Hepatocyte (in vitro differentiated cells): Measurements from ENCODE around the gene SLC6A11.

Experiments used
- EZH2 ChIP-seq: fragments of 200-600 bp; sonication (generic); IDR thresholded peaks from 2 replicates; pipeline ENCODE4 v1.6.1; 2016; ENCODE audit warnings: antibody characterized with exemption, mild to moderate bottlenecking, borderline replicate concordance
- EZH2phosphoT487 ChIP-seq: fragments of 200-600 bp; sonication (generic); IDR thresholded peaks from one replicate; pipeline ENCODE4 v1.6.1; 2018; ENCODE audit warnings: antibody characterized with exemption, mild to moderate bottlenecking, low read depth, moderate library complexity; ENCODE audit not compliant: unreplicated experiment, severe bottlenecking
- TF ChIP-seq, protein P1 (sequence below): fragments of 200-600 bp; sonication (generic); IDR thresholded peaks from 2 replicates; pipeline ENCODE4 v1.5.1; 2016; ENCODE audit warnings: antibody characterized with exemption, mild to moderate bottlenecking; ENCODE audit not compliant: poor library complexity

DNA sequence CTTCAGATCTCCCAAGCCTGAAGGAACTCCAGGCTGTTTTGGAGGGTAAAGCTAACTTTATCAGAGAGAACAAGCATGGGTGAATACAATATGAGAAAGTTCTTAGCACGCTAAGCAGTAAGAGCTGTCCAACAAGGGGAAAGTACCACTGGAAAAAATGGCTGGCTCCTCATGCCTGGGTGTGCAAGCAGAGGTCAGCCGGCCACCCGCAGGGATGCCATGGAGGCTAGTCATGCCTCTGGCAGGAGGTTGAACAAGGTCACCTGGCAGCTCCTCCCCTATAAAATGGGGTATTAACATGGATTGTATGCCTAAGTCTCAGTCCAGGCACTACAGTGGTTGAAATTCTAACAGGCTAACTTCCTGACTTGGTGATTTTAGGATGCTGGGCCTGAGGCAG lies 101.1 kb downstream of the SLC6A11 start:
- TF ChIP-seq, protein P1, sequence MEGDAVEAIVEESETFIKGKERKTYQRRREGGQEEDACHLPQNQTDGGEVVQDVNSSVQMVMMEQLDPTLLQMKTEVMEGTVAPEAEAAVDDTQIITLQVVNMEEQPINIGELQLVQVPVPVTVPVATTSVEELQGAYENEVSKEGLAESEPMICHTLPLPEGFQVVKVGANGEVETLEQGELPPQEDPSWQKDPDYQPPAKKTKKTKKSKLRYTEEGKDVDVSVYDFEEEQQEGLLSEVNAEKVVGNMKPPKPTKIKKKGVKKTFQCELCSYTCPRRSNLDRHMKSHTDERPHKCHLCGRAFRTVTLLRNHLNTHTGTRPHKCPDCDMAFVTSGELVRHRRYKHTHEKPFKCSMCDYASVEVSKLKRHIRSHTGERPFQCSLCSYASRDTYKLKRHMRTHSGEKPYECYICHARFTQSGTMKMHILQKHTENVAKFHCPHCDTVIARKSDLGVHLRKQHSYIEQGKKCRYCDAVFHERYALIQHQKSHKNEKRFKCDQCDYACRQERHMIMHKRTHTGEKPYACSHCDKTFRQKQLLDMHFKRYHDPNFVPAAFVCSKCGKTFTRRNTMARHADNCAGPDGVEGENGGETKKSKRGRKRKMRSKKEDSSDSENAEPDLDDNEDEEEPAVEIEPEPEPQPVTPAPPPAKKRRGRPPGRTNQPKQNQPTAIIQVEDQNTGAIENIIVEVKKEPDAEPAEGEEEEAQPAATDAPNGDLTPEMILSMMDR: no peak
- no peak for TF ChIP-seq EZH2
- no peak for TF ChIP-seq EZH2phosphoT487
